Activated CD4-positive, alpha-beta T cell treated with anti-CD3 and anti-CD28 coated beads, Interleukin-10, Interleukin-2, amounts not matched to agents 100 ng/mL and 50 ng/mL, durations not matched to agents 16 hours and 8 hours (primary cell): ENCODE data around the gene EGR1.

ENCODE experiments used
- DNase-seq: peaks from one replicate; pipeline ENCODE4 v3.0.0-alpha.2; 2020

Gene EGR1

GRCh38 chr5:138453590-138453989 is 11.7 kb upstream of the EGR1 start:
- no peak for DNase-seq

- DNase-seq = no peak
These were observed 11.2 kb upstream of the EGR1 start for GRCh38 chr5:138454121-138454520.

- DNase-seq = no peak
These were observed 9.9 kb upstream of the EGR1 start for GRCh38 chr5:138455232-138455930.

GRCh38 chr5:138457531-138458275 is 7.6 kb upstream of the EGR1 start:
- no peak for DNase-seq

- no peak for DNase-seq
These were observed 6.9 kb upstream of the EGR1 start for GRCh38 chr5:138458384-138458783.

- no peak for DNase-seq
These were observed 6.4 kb upstream of the EGR1 start for GRCh38 chr5:138458856-138459255.

- peak; percentile 88 for DNase-seq
These were observed 5.9 kb upstream of the EGR1 start for GRCh38 chr5:138459311-138459933.

- no peak for DNase-seq
These were observed 5.1 kb upstream of the EGR1 start for GRCh38 chr5:138460032-138460693.

- DNase-seq = no peak
These were observed 3.7 kb upstream of the EGR1 start for GRCh38 chr5:138461343-138462125.

GRCh38 chr5:138463419-138464007 is 1.8 kb upstream of the EGR1 start:
- DNase-seq = no peak

- peak; percentile 96 for DNase-seq
These were observed 1.3 kb upstream of the EGR1 start for GRCh38 chr5:138464008-138464387.

- peak; percentile 98 for DNase-seq
These were observed 655 bp upstream of the EGR1 start for GRCh38 chr5:138464388-138465260.

GRCh38 chr5:138466125-138466899 is 1.0 kb downstream of the EGR1 start:
- no peak for DNase-seq

GRCh38 chr5:138466900-138467710 is 1.8 kb downstream of the EGR1 start:
- DNase-seq = no peak

- DNase-seq = no peak
These were observed 2.4 kb downstream of the EGR1 start for GRCh38 chr5:138467711-138468132.

- DNase-seq = no peak
These were observed 3.1 kb downstream of the EGR1 start for GRCh38 chr5:138468133-138468965.

GRCh38 chr5:138468966-138469539 is 3.8 kb downstream of the EGR1 start:
- DNase-seq = no peak
